Epithelial cell of esophagus (primary cell): ENCODE data around the gene CPA5.

Experiments
- DNase-seq: peaks from one replicate; pipeline ENCODE4 v3.0.0; 2010; ENCODE audit warnings: low read depth
- H3K4me3 ChIP-seq: 2 replicates; pipeline ENCODE4 v1.5.1; 2011; ENCODE audit warnings: mild to moderate bottlenecking, low read length, control low read depth
- TF ChIP-seq, protein P1 (sequence below): IDR thresholded peaks from 2 replicates; pipeline ENCODE4 v1.5.1; 2011; ENCODE audit warnings: low read depth, mild to moderate bottlenecking, low read length, control low read depth, inconsistent platforms; ENCODE audit not compliant: insufficient read depth; ENCODE audit errors: missing control alignments

The CPA5 gene

GRCh38 chr7:130345725-130346124 is 1.1 kb downstream of the CPA5 start:
- H3K4me3 ChIP-seq, result no peak overlapping the region
- DNase-seq, result no peak
- TF ChIP-seq, protein P1, sequence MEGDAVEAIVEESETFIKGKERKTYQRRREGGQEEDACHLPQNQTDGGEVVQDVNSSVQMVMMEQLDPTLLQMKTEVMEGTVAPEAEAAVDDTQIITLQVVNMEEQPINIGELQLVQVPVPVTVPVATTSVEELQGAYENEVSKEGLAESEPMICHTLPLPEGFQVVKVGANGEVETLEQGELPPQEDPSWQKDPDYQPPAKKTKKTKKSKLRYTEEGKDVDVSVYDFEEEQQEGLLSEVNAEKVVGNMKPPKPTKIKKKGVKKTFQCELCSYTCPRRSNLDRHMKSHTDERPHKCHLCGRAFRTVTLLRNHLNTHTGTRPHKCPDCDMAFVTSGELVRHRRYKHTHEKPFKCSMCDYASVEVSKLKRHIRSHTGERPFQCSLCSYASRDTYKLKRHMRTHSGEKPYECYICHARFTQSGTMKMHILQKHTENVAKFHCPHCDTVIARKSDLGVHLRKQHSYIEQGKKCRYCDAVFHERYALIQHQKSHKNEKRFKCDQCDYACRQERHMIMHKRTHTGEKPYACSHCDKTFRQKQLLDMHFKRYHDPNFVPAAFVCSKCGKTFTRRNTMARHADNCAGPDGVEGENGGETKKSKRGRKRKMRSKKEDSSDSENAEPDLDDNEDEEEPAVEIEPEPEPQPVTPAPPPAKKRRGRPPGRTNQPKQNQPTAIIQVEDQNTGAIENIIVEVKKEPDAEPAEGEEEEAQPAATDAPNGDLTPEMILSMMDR, result no peak

DNA sequence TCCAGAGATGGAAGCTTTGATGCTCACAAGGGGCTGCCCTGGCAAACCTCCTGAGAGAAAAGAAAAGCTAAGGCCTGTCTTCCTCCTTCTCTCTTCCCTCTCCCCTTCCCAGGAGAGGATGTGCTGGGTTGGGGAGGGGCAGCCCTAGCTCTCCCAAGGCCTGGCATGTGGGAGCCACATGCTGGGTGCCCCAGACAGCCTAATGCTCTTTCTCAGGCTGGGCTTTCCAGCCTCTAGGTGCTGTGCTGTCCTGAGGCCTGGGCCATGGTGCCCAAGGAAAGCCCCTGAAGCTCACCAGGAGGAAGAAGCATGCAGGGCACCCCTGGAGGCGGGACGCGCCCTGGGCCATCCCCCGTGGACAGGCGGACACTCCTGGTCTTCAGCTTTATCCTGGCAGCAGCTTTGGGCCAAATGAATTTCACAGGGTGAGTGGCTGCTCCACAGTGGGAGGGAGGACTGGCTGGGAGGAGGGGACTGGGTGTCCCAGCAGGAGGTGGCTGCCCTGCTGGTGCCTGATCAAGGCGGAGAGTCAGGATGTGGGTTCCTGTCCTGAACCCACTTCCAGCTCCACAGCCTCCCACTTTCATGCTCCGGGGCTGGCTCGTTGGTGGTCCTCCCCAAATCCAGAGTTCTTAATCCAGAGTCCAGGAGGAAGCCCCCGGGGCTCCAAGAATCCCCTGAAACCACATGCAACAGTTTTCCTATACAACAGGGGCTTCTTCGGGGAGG is 1.7 kb downstream of the CPA5 start:
- no peak overlapping the region for H3K4me3 ChIP-seq
- TF ChIP-seq, protein P1, result no peak
- DNase-seq, result no peak

DNA sequence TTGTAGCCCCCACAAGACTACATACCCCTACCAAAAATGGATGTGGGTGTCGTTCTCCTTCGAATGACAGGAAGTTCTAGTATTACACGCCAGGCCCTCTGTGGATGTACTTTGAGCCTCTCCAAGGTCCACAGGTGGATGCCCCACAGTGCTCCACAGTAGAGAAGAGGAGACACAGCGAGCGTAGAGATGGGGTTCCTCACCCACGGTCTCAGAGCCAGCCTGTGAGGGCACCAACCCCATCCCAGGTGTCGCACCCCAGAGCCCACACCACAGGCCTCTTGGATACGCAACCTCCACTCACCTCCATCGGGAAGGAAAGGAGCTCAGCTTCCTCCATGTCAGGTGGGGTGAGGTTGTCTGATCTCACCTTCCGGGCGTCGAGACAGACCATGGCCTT is 2.3 kb downstream of the CPA5 start:
- no peak for DNase-seq
- H3K4me3 ChIP-seq, result no peak overlapping the region
- TF ChIP-seq, protein P1, result no peak

DNA sequence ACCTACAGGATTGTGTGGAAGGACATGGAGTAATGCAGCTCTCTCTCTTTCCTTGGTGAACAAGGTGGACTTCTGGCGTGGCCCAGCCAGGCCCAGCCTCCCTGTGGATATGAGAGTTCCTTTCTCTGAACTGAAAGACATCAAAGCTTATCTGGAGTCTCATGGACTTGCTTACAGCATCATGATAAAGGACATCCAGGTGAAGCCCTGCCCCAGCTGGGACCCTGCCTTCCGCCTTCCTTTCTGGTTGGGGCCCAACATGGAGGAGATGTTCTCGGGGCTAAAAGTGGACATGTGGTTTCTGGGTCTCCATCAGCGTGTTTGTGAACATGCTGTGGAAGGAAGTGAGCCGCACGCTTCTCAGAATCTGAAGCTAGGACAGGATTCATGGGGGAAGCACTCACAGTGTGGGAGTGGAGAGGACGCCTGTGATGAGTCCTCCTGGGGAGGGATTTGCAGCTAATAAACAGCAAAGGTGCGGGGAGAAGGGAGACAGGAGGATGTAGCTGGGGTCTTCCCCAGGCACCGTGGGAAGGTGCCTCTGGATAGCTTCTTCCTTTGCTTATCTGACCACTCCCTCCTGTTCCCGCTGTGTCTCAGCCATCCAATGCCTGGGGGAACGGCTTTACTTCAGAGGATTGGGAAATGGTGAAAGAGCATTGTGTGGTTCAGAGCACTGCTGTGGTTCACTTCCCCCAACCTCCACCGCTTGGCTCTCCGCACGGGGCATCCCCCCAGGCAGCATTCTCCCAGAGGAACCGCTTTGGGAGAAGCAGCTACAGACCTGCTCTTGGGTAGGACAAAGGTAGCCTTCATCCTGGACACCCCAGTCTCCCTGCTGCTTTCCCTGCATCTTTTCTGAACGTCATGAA is 5.5 kb downstream of the CPA5 start:
- peak; percentile 64 for DNase-seq
- no peak overlapping the region for H3K4me3 ChIP-seq
- TF ChIP-seq, protein P1, result no peak

GRCh38 chr7:130350945-130351790 is 6.6 kb downstream of the CPA5 start:
- TF ChIP-seq, protein P1, result no peak
- H3K4me3 ChIP-seq, result no peak overlapping the region
- no peak for DNase-seq

GRCh38 chr7:130351791-130352090 is 7.1 kb downstream of the CPA5 start:
- H3K4me3 ChIP-seq, result no peak overlapping the region
- TF ChIP-seq, protein P1, result no peak
- no peak for DNase-seq
